Astrocyte of the spinal cord (primary cell): ENCODE measurements around the gene CCDC78.
A peak's percentile ranks its signal among the peaks of the same experiment; 100 is the strongest.

Source experiments
- DNase-seq: peaks from one replicate; pipeline ENCODE4 v3.0.0; 2011; ENCODE audit warnings: low read depth, low spot score
- H3K4me3 ChIP-seq: 2 replicates; pipeline ENCODE4 v1.5.1; 2011; ENCODE audit warnings: low read depth, mild to moderate bottlenecking, low read length, moderate library complexity
- in situ Hi-C: cut with HindIII; loops from 2 replicates; pipeline ENCODE4 v1.10.0; 2017; ENCODE audit warnings: low sequenced_read_pairs
- TF ChIP-seq, protein P1 (sequence below): IDR thresholded peaks from 2 replicates; pipeline ENCODE4 v1.5.1; 2012; ENCODE audit warnings: low read depth, mild to moderate bottlenecking, low read length, inconsistent platforms

CCDC78 gene

DNA sequence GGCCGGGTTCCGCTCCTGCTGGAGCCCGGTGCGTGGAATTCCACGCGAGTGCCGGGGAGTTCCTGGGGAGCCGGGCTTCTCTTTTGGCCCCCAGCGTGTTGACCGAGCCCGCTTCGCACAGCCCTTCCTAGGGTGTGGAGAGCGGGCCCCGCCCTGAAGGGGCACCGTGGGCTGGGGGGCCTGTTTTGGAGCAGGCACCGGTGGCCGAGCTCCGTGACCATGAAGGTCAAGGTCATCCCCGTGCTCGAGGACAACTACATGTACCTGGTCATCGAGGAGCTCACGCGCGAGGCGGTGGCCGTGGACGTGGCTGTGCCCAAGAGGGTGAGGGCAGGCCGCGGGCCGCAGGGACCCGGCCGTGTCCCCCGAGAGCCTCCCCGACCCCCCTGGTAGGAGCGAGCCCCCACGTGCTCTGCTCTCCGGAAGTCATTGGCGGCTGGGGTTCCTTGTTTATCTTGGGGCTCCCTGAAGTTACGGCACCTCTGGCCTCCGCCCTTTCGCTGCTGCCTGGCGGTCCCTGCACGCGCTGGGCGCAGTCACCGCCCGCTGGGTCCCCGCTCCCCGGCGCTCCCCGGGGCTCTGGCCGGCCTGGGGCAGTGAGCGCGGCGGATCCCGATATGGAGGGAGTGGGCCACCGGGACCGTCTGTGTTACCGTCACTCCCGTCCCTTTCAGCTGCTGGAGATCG lies 1.2 kb upstream of the CCDC78 start:
- TF ChIP-seq, protein P1, sequence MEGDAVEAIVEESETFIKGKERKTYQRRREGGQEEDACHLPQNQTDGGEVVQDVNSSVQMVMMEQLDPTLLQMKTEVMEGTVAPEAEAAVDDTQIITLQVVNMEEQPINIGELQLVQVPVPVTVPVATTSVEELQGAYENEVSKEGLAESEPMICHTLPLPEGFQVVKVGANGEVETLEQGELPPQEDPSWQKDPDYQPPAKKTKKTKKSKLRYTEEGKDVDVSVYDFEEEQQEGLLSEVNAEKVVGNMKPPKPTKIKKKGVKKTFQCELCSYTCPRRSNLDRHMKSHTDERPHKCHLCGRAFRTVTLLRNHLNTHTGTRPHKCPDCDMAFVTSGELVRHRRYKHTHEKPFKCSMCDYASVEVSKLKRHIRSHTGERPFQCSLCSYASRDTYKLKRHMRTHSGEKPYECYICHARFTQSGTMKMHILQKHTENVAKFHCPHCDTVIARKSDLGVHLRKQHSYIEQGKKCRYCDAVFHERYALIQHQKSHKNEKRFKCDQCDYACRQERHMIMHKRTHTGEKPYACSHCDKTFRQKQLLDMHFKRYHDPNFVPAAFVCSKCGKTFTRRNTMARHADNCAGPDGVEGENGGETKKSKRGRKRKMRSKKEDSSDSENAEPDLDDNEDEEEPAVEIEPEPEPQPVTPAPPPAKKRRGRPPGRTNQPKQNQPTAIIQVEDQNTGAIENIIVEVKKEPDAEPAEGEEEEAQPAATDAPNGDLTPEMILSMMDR, result no peak

DNA sequence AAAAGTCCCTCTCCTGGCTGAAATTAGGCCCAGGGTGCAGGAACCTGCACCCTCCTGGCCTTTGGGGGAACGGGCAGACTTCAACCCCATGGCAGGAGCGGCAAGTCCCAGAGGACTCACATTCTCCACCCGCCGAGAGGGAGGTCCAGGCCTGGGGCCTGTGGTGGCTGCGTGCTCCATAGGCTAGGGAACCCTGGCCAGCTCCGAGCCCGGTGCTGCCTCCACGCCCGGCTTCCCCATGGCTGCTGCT lies 130 bp downstream of the CCDC78 start:
- in situ Hi-C loops, result no loop called here
- no peak for DNase-seq
- TF ChIP-seq, protein P1, result no peak
- no peak overlapping the region for H3K4me3 ChIP-seq

More for the DNA sequence above, 1.2 kb upstream of the CCDC78 start:
- no peak for DNase-seq
- in situ Hi-C loops, result no loop called here
- peak overlapping the region; percentile 62 for H3K4me3 ChIP-seq

DNA sequence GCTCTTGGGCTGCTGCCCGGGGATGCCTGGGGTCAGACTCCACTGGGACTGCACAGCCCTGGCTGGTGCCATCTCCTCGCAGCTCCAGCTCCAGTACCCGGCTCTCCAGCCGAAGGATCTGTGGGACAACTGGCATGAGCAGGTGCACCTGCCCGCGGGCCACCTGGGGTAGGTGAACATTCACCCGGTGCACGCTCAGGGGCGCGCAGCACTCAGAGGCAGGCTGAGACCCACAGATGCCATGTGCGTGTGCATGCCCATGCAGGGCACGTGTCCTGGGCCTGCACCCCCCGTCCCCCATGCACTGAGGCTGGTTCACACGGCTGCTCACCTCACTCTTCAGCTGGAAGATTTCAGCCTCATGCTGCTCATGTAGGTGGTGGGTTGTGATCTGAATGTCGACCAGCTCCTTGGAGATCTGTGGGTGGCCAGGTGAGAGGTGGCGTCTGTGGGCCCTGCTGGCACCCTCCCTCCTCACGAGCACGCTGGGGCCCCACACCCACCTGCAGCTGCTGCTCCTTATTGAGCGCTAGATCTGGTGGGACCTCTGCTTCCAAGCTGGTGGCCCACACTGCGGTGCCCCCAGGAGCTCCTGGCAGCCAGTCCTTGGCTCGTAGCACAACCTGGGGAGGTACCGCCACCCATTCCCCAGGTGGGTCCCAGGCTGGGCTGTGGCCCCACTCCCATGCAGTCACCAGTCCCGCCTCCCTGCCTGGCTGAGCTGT lies 618 bp downstream of the CCDC78 start:
- TF ChIP-seq, protein P1, result no peak
- no peak overlapping the region for H3K4me3 ChIP-seq
- in situ Hi-C loops, result no loop called here
- DNase-seq, result no peak

DNA sequence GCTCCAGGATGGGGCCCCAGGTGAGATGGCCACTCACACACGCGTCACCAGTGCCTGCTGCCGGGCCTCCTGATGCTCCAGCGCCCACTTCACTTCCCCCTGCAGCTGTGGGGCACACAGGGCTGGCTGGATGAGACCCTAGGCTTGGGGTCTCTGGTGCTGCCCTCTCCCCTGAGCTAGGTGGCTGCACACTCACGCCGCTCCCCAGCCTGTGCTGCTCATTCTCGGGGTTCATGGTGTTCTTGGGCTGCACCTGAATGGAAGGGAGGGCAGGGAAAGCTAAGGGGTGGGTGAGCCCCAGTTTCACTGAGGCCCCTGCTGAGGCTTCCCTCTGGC lies 1.2 kb downstream of the CCDC78 start:
- TF ChIP-seq, protein P1, result no peak
- in situ Hi-C loops, result no loop called here
- no peak for DNase-seq
- no peak overlapping the region for H3K4me3 ChIP-seq

DNA sequence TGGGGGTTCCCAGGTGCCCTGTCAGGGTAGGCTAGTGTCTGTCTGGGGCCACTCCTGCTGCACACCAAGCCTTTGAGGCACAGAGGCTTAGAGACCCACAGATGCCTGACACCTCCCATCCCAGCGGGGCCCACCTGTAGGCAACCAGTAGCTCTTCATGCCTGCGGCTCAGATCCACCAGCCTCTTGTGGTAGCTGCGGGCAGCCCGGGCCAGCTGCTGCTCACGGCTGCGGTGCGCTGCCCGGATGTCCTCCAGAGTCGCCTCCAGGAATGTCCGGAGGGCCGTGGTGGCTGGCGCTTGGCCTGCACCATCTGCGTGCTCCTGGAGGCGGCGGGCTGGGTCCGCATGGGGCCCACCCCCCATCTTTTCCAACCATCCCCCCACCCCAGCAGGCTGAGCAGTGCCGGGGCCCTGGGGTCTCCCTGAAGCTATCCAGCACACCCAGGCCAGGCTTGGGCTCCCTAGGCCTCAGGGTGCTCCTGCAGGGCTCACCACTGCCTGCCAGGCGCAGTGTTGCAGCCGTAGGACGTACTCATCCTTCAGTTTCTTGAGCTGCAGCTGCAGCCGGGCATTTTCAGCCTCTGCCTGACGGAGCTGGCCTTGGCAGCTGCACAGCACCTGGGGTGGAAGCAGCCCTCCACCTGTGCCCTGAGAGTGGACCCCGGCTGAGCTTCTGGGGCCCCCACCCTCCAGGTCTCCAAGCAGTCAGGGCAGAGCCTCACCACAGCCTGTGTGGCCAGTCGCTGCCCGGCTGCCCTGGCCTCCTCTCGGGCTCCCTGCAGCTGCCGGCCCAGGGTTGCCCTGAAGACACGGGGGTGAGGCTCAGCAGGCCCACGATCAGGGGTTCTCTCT lies 1.8 kb downstream of the CCDC78 start:
- H3K4me3 ChIP-seq, result no peak overlapping the region
- in situ Hi-C loops, result no loop called here
- TF ChIP-seq, protein P1, result no peak
- no peak for DNase-seq

DNA sequence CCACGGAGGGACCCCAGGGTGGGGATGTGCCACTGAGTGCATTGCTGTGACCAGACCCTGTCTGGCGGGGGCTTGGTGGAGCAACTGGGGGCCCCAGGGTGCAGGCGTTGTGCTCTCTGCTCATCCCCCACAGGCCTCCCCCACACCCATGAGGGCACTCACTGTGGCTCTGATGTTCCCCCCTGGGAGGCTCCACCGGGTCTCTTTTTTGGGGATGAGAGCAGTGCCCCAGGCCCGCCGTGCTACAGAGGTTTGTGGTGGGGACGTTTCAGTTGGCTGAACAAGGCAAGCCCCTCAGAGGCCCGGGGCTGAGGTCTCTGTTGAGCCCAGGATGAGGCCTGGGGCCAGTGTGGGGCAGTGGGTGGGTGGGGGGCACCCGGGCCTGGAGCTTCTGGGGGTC lies 2.5 kb downstream of the CCDC78 start:
- TF ChIP-seq, protein P1, result no peak
- in situ Hi-C loops, result no loop called here
- H3K4me3 ChIP-seq, result no peak overlapping the region
- no peak for DNase-seq
